Adrenal gland (tissue), 12 donors: ENCODE measurements around the gene MEFV. TPM values are rescaled to one million over a fixed set of nuclear protein-coding genes. Genes with fewer than 3 reads are reported as not detected.
"Not testable (repeated sequence)": the region's sequence is repeated elsewhere in the genome, so short reads cannot be mapped to it uniquely, and the experiment has no call there.

Experiments
- DNase-seq, 7 donors: peaks; one replicate each; pipeline ENCODE4 v3.0.0-alpha.2; 2019 to 2020
- H3K27ac ChIP-seq, 5 donors: fragments of 200-600 bp; sonication (generic) in 4 of 5; 1 replicate in 3 of 5; 2 replicates in 2 of 5; pipeline versions ENCODE4 v1.5.1 to v1.8.0; 2016 to 2020; ENCODE audit warnings: mild to moderate bottlenecking in 1 of 5
- H3K27me3 ChIP-seq: fragments of 200-600 bp; 2 replicates; pipeline ENCODE4 v1.8.0; 2021
- H3K36me3 ChIP-seq, 2 donors: fragments of 200-600 bp; replicated peaks in 1 of 2; 1 replicate in 1 of 2; 2 replicates in 1 of 2; pipeline versions ENCODE4 v1.5.1 to v1.8.0; 2018 to 2022
- H3K4me1 ChIP-seq, 2 donors: fragments of 200-600 bp; replicated peaks in 1 of 2; 1 replicate in 1 of 2; 2 replicates in 1 of 2; pipeline versions ENCODE4 v1.5.1 to v1.8.0; 2018 to 2021
- H3K4me3 ChIP-seq, 4 donors: fragments of 200-600 bp; sonication (generic) in 3 of 4; one replicate each; pipeline ENCODE4 v1.5.1; 2016 to 2018
- H3K9me3 ChIP-seq, 3 donors: fragments of 200-600 bp; sonication (generic) in 1 of 3; replicated peaks in 1 of 3; 1 replicate in 2 of 3; 2 replicates in 1 of 3; pipeline versions ENCODE4 v1.5.1 to v1.8.0; 2016 to 2021
- CTCF ChIP-seq, 6 experiments: fragments of 450-650 bp in 4 of 6; fragments of 200-600 bp in 2 of 6; sonication (generic) in 1 of 6; IDR thresholded peaks; 1 replicate in 5 of 6; 2 replicates in 1 of 6; pipeline versions ENCODE4 v1.5.1 to v1.8.0; 2016 to 2021; ENCODE audit warnings: antibody characterized with exemption in 6 of 6, mild to moderate bottlenecking in 2 of 6, moderate library complexity in 1 of 6
- POLR2A ChIP-seq, 2 donors: fragments of 450-650 bp; IDR thresholded peaks; one replicate each; pipeline ENCODE4 v1.6.1; 2017; ENCODE audit warnings: antibody characterized with exemption in 2 of 2, mild to moderate bottlenecking in 2 of 2, moderate library complexity in 1 of 2
- WGBS, 4 donors: extraction: QIAGEN DNeasy Blood & Tissue Kit in 2 of 4; methylation state at CpG; one replicate each; pipeline versions ENCODE4 v1.1.5 to v1.1.7; 2013 to 2017; 5-methylcytosine and 5-hydroxymethylcytosine counted together
- intact Hi-C, 2 donors: fragments of 100-400 bp; cut with DNase I; formaldehyde crosslinking; loops; one replicate each; pipeline versions ENCODE4 v1.14.1 to v1.15.0; 2022 to 2023
- polyA plus RNA-seq, 3 donors: library from polyadenylated mRNA; stranded (reverse); fragments of 200-250 nt in 2 of 3; fragments of 350-450 nt in 1 of 3; fragmentation: Illumina TruSeq in 1 of 3; extraction: RNeasy Lipid Tissue Mini Kit (QIAGEN cat#74804) in 1 of 3; gene quantifications; one replicate each; pipeline ENCODE4 v1.2.3, GENCODE V29; 2013 to 2014
- total RNA-seq, 9 donors: library from RNA; depleted of rRNA in 4 of 9; stranded (reverse); fragments of >200 nt in 4 of 9; fragments of 120-200 nt in 1 of 9; fragmentation: NEBNext Ultra II Directional in 1 of 9; extraction: Animal tissue kit (Norgen Biotek cat#: 25700) in 1 of 9; gene quantifications; one replicate each; pipeline versions ENCODE4 v1.1.0 to v1.2.4, GENCODE V29; 2013 to 2023
- donor health status: healthy with polysubstance abuse.
- donor health status: Bipolar disorder and iron deficiency.
- donor health status: DM: yes; HTN: yes; CAD: no.
- donor health status: DM: no; HTN: no; CAD: no.
- donor health status: DM: no; HTN: no; CAD: no.
- donor health status: DM: yes; HTN: yes; CAD: no.

Gene MEFV
- total and polyA plus RNA-seq, 12 donors, result 0.39 to 7.8 (median 3.0) TPM

GRCh38 chr16:3212006-3212405, 44.4 kb downstream of the MEFV start:
- Histone ChIP-seq H3K27ac (no peak overlapping the region), H3K36me3 (no peaks in the 10 kb centered on the region), H3K27me3 (no peaks in the 10 kb centered on the region), H3K4me1 (no peaks in the 10 kb centered on the region), H3K4me3 (no peak overlapping the region), H3K9me3 (no peaks in the 10 kb centered on the region)
- TF ChIP-seq CTCF (IDR thresholded peaks at IDR 0.05), result no peak
- TF ChIP-seq POLR2A (IDR thresholded peaks at IDR 0.05), result no peak
- 82 to 90% (median 87%) methylated on average over 3 of the region's 3 CpGs for WGBS, 4 donors
- intact Hi-C loops, result no loop called here
- no peak for DNase-seq

GRCh38 chr16:3207086-3207953, 49.1 kb downstream of the MEFV start:
- H3K27ac ChIP-seq, result no peak overlapping the region
- intact Hi-C loops, result no loop called here
- no peaks in the 10 kb centered on the region for H3K4me1 ChIP-seq
- no peak for DNase-seq
- TF ChIP-seq POLR2A (IDR thresholded peaks at IDR 0.05) (no peak), CTCF (IDR thresholded peaks at IDR 0.05) (no peak)
- WGBS, 4 donors, result 54 to 72% (median 70%) methylated on average over 15 to 19 of the region's 19 CpGs
- H3K9me3 ChIP-seq, result no peaks in the 10 kb centered on the region
- no peaks in the 10 kb centered on the region for H3K27me3 ChIP-seq
- H3K36me3 ChIP-seq, result no peaks in the 10 kb centered on the region
- no peak overlapping the region for H3K4me3 ChIP-seq

- H3K27ac ChIP-seq, intact Hi-C loops, H3K4me1 ChIP-seq, H3K36me3 ChIP-seq, H3K4me3 ChIP-seq, H3K9me3 ChIP-seq, H3K27me3 ChIP-seq, DNase-seq: not testable (repeated sequence)
- WGBS, 4 donors, result 48 to 57% (median 52%) methylated on average over 3 of the region's 3 CpGs
Observed at GRCh38 chr16:3205939-3206338, 50.5 kb downstream of the MEFV start.

GRCh38 chr16:3202903-3203539, 53.4 kb downstream of the MEFV start:
- no peak for DNase-seq
- no peak overlapping the region for H3K4me3 ChIP-seq
- no peaks in the 10 kb centered on the region for H3K4me1 ChIP-seq
- H3K9me3 ChIP-seq, result no peaks in the 10 kb centered on the region
- no peak overlapping the region for H3K27ac ChIP-seq
- no peaks in the 10 kb centered on the region for H3K27me3 ChIP-seq
- TF ChIP-seq CTCF (IDR thresholded peaks at IDR 0.05), result no peak
- TF ChIP-seq POLR2A (IDR thresholded peaks at IDR 0.05), result no peak
- H3K36me3 ChIP-seq, result no peaks in the 10 kb centered on the region
- WGBS, 4 donors, result 61 to 69% (median 65%) methylated on average over 6 of the region's 6 CpGs
- intact Hi-C loops, result no loop called here
